GM23338 (cell line): ENCODE data around the gene TMEM131L. TPM values are rescaled to one million over a fixed set of nuclear protein-coding genes. Genes with fewer than 3 reads are reported as not detected.

Experiments
- ATAC-seq: fragments of 200-7000 bp; cut with Tn5 transposase; 3 replicates; pipeline ENCODE4 v1.9.1; 2020
- DNase-seq: peaks from one replicate; pipeline ENCODE4 v3.0.0-alpha.2; 2015; ENCODE audit warnings: low spot score
- H2AFZ ChIP-seq: fragments of 200-600 bp; sonication (generic); 2 replicates; pipeline ENCODE4 v1.8.0; 2016; ENCODE audit warnings: antibody characterized with exemption, mild to moderate bottlenecking, moderate library complexity
- H3F3A ChIP-seq: fragments of 200-600 bp; sonication (generic); replicated peaks from 2 replicates; pipeline ENCODE4 v1.8.0; 2017; ENCODE audit warnings: antibody characterized with exemption, mixed run types, low read depth
- H3K27ac ChIP-seq: fragments of 200-600 bp; sonication (generic); 2 replicates; pipeline ENCODE4 v1.6.1; 2016; ENCODE audit warnings: low read depth
- H3K27me3 ChIP-seq: fragments of 200-600 bp; sonication (generic); 2 replicates; pipeline ENCODE4 v1.8.0; 2016; ENCODE audit warnings: mild to moderate bottlenecking, mixed run types, moderate library complexity; ENCODE audit not compliant: insufficient read depth
- H3K36me3 ChIP-seq: fragments of 200-600 bp; sonication (generic); 2 replicates; pipeline ENCODE4 v1.8.0; 2016; ENCODE audit warnings: mild to moderate bottlenecking; ENCODE audit not compliant: insufficient read depth
- H3K4me1 ChIP-seq: fragments of 200-600 bp; sonication (generic); 2 replicates; pipeline ENCODE4 v1.8.0; 2016; ENCODE audit warnings: mild to moderate bottlenecking, moderate library complexity; ENCODE audit not compliant: insufficient read depth
- H3K4me2 ChIP-seq: fragments of 200-600 bp; sonication (generic); 2 replicates; pipeline ENCODE4 v1.7.1; 2017; ENCODE audit warnings: mixed run types
- H3K4me3 ChIP-seq: fragments of 200-600 bp; sonication (generic); 2 replicates; pipeline ENCODE4 v1.6.1; 2016; ENCODE audit warnings: mixed run types
- H3K79me2 ChIP-seq: fragments of 200-600 bp; sonication (generic); replicated peaks from 2 replicates; pipeline ENCODE4 v1.8.0; 2017; ENCODE audit warnings: mild to moderate bottlenecking; ENCODE audit not compliant: insufficient read depth
- H3K9me2 ChIP-seq: fragments of 200-600 bp; sonication (generic); 2 replicates; pipeline ENCODE4 v1.8.0; 2017; ENCODE audit not compliant: insufficient read depth
- H4K20me1 ChIP-seq: fragments of 200-600 bp; sonication (generic); replicated peaks from 2 replicates; pipeline ENCODE4 v1.8.0; 2017; ENCODE audit warnings: mild to moderate bottlenecking; ENCODE audit not compliant: insufficient read depth
- H3K27ac Mint-ChIP-seq: 2 replicates; pipeline ENCODE4 v1.8.0; 2020; ENCODE audit warnings: inconsistent platforms, mild to moderate bottlenecking, moderate library complexity, mixed read lengths
- H3K27me3 Mint-ChIP-seq: 3 replicates; pipeline ENCODE4 v1.8.0; 2022; ENCODE audit warnings: low read depth, mild to moderate bottlenecking, moderate library complexity, mixed read lengths, inconsistent platforms; ENCODE audit not compliant: insufficient read depth, poor library complexity
- H3K36me3 Mint-ChIP-seq: 3 replicates; pipeline ENCODE4 v1.8.0; 2021; ENCODE audit warnings: low read depth, mild to moderate bottlenecking, inconsistent platforms, moderate library complexity, mixed read lengths
- H3K4me1 Mint-ChIP-seq: 3 replicates; pipeline ENCODE4 v1.8.0; 2020; ENCODE audit warnings: mild to moderate bottlenecking, inconsistent platforms, mixed read lengths
- H3K4me3 Mint-ChIP-seq: 3 replicates; pipeline ENCODE4 v1.8.0; 2021; ENCODE audit warnings: moderate library complexity, mild to moderate bottlenecking, inconsistent platforms, mixed read lengths
- H3K9me3 Mint-ChIP-seq: 3 replicates; pipeline ENCODE4 v1.8.0; 2020; ENCODE audit warnings: moderate library complexity, mild to moderate bottlenecking, inconsistent platforms, mixed read lengths
- CREB1 ChIP-seq: fragments of 250-450 bp; sonication (Bioruptor Pico); IDR thresholded peaks from 2 replicates; pipeline ENCODE4 v1.5.0; 2020; ENCODE audit warnings: low read depth, mild to moderate bottlenecking, moderate library complexity
- EZH2 ChIP-seq: fragments of 200-600 bp; sonication (generic); IDR thresholded peaks from one replicate; pipeline ENCODE4 v1.8.0; 2017; ENCODE audit warnings: antibody characterized with exemption, mild to moderate bottlenecking, low read depth; ENCODE audit not compliant: unreplicated experiment
- JUNB ChIP-seq: IDR thresholded peaks from one replicate; pipeline ENCODE4 v1.6.1; 2016; ENCODE audit warnings: antibody characterized with exemption; ENCODE audit not compliant: unreplicated experiment
- NANOG ChIP-seq: IDR thresholded peaks from 2 replicates; pipeline ENCODE4 v1.6.1; 2016; ENCODE audit warnings: antibody characterized with exemption, borderline replicate concordance
- STAT1 ChIP-seq: IDR thresholded peaks from one replicate; pipeline ENCODE4 v1.6.1; 2016; ENCODE audit warnings: antibody characterized with exemption; ENCODE audit not compliant: unreplicated experiment
- ZNF331 ChIP-seq: fragments of 250-450 bp; sonication (Bioruptor Pico); IDR thresholded peaks from 2 replicates; pipeline ENCODE4 v1.5.0; 2020; ENCODE audit warnings: low read depth, mild to moderate bottlenecking, moderate library complexity
- polyA plus RNA-seq: library from polyadenylated mRNA; unstranded; fragments of >200 nt; fragmentation: Nextera tagmentation; extraction: Ambion mirVana; gene quantifications from 2 replicates; pipeline ENCODE4 v1.2.1, GENCODE V29; 2016
- total RNA-seq: library from RNA; depleted of rRNA; stranded (reverse); fragments of >200 nt; shearing (Covaris generic); gene quantifications from 2 replicates; pipeline ENCODE4 v1.2.3, GENCODE V29; 2014
- TF ChIP-seq, protein P1 (sequence below): IDR thresholded peaks from 2 replicates; pipeline ENCODE4 v1.6.1; 2016; ENCODE audit warnings: antibody characterized with exemption
- TF ChIP-seq, protein P2 (sequence below): IDR thresholded peaks from one replicate; pipeline ENCODE4 v1.6.1; 2018; ENCODE audit warnings: antibody characterized with exemption; ENCODE audit not compliant: unreplicated experiment
- TF ChIP-seq, protein P3 (sequence below), 2 experiments: fragments of 200-600 bp in 1 of 2; sonication (generic) in 1 of 2; conservative IDR thresholded peaks; 2 replicates each; pipeline versions ENCODE4 v1.5.1 to v1.6.1; 2016 to 2017; ENCODE audit warnings: antibody characterized with exemption in 2 of 2, low read depth in 2 of 2, mild to moderate bottlenecking in 2 of 2, moderate library complexity in 1 of 2
- TF ChIP-seq, protein P4 (sequence below): fragments of 250-450 bp; sonication (Bioruptor Pico); IDR thresholded peaks from 2 replicates; pipeline ENCODE4 v1.5.0; 2020; ENCODE audit warnings: mild to moderate bottlenecking, moderate library complexity

Gene TMEM131L
- total and polyA plus RNA-seq, 2 experiments from 2014 or later = 11.1 to 32.2 TPM

DNA sequence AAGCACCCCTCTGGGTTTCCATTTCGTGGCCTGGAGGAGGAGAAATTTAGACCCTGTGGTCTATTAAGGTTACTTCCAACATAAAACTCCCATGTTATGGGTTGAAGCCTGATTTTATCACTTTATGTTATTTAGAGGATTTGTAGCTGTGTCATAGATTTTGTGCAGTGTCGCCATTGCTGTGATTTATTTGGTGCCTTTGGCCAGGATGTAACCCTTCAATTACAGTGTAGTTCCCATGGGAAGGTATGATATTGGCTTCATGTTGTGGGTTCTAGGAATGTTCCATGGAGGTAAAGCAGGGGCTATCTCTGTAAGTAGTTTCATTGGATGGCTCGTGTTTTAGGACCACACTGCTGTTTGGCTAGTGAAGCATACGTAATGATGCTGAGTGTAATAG, 58.5 kb downstream of the TMEM131L start (continued):
- TF ChIP-seq, protein P1, sequence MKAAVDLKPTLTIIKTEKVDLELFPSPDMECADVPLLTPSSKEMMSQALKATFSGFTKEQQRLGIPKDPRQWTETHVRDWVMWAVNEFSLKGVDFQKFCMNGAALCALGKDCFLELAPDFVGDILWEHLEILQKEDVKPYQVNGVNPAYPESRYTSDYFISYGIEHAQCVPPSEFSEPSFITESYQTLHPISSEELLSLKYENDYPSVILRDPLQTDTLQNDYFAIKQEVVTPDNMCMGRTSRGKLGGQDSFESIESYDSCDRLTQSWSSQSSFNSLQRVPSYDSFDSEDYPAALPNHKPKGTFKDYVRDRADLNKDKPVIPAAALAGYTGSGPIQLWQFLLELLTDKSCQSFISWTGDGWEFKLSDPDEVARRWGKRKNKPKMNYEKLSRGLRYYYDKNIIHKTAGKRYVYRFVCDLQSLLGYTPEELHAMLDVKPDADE = no peak
- TF ChIP-seq NANOG (no peak), CREB1 (CRISPR knock-in tag) (no peak), EZH2 (no peak), STAT1 (no peak)
- TF ChIP-seq, protein P2, sequence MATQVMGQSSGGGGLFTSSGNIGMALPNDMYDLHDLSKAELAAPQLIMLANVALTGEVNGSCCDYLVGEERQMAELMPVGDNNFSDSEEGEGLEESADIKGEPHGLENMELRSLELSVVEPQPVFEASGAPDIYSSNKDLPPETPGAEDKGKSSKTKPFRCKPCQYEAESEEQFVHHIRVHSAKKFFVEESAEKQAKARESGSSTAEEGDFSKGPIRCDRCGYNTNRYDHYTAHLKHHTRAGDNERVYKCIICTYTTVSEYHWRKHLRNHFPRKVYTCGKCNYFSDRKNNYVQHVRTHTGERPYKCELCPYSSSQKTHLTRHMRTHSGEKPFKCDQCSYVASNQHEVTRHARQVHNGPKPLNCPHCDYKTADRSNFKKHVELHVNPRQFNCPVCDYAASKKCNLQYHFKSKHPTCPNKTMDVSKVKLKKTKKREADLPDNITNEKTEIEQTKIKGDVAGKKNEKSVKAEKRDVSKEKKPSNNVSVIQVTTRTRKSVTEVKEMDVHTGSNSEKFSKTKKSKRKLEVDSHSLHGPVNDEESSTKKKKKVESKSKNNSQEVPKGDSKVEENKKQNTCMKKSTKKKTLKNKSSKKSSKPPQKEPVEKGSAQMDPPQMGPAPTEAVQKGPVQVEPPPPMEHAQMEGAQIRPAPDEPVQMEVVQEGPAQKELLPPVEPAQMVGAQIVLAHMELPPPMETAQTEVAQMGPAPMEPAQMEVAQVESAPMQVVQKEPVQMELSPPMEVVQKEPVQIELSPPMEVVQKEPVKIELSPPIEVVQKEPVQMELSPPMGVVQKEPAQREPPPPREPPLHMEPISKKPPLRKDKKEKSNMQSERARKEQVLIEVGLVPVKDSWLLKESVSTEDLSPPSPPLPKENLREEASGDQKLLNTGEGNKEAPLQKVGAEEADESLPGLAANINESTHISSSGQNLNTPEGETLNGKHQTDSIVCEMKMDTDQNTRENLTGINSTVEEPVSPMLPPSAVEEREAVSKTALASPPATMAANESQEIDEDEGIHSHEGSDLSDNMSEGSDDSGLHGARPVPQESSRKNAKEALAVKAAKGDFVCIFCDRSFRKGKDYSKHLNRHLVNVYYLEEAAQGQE = no peak

DNA sequence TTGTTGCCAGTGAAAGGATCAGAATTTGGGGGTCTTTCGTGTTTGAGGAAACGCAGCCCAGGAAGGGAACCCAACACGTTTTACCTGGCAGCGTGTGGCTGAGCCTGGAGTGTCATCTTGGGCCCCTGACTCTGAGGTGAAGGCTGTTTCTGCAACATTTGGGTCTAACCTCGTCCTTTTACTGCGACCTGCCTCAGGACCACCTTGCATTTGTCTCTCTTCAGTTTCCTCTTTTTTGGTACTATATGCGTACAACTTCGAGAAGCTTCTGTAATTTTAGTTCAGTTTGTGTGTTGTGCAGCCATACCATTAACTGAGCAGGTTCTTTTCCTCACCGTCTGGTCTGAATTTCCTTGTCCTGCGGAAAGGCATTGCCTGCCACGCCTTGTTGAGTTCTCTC, 61.5 kb downstream of the TMEM131L start:
- Histone ChIP-seq H2AFZ (no peak overlapping the region), H3F3A (no peaks in the 10 kb centered on the region), H3K79me2 (peaks cover 73% of the 10 kb centered on the region), H3K27ac (no peak overlapping the region), H3K9me2 (no peaks in the 10 kb centered on the region), H4K20me1 (peaks cover 6% of the 10 kb centered on the region; the same call in 1 of the 2 replicates), H3K4me1 (peaks cover 36% of the 10 kb centered on the region), H3K4me3 (no peak overlapping the region), H3K36me3 (no peaks in the 10 kb centered on the region), H3K27me3 (no peaks in the 10 kb centered on the region), H3K4me2 (no peak overlapping the region)
- no peak overlapping the region for H3K4me3 Mint-ChIP-seq
- DNase-seq (no peak), ATAC-seq (no peak)
- no peaks in the 10 kb centered on the region for H3K27me3 Mint-ChIP-seq
- peaks cover 41% of the 10 kb centered on the region for H3K4me1 Mint-ChIP-seq
- H3K36me3 Mint-ChIP-seq = peaks cover 5% of the 10 kb centered on the region; the same call in 1 of the 3 replicates
- no peak overlapping the region for H3K27ac Mint-ChIP-seq
- H3K9me3 Mint-ChIP-seq = no peaks in the 10 kb centered on the region
- no peak for TF ChIP-seq ZNF331 (CRISPR knock-in tag)
- no peak for TF ChIP-seq JUNB
- TF ChIP-seq, protein P3, sequence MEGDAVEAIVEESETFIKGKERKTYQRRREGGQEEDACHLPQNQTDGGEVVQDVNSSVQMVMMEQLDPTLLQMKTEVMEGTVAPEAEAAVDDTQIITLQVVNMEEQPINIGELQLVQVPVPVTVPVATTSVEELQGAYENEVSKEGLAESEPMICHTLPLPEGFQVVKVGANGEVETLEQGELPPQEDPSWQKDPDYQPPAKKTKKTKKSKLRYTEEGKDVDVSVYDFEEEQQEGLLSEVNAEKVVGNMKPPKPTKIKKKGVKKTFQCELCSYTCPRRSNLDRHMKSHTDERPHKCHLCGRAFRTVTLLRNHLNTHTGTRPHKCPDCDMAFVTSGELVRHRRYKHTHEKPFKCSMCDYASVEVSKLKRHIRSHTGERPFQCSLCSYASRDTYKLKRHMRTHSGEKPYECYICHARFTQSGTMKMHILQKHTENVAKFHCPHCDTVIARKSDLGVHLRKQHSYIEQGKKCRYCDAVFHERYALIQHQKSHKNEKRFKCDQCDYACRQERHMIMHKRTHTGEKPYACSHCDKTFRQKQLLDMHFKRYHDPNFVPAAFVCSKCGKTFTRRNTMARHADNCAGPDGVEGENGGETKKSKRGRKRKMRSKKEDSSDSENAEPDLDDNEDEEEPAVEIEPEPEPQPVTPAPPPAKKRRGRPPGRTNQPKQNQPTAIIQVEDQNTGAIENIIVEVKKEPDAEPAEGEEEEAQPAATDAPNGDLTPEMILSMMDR (conservative IDR thresholded peaks at IDR 0.05; ENCODE audit: low read depth in 2 of 2) = no peak
- no peak for TF ChIP-seq STAT1
- TF ChIP-seq NANOG = no peak
- TF ChIP-seq, protein P4, sequence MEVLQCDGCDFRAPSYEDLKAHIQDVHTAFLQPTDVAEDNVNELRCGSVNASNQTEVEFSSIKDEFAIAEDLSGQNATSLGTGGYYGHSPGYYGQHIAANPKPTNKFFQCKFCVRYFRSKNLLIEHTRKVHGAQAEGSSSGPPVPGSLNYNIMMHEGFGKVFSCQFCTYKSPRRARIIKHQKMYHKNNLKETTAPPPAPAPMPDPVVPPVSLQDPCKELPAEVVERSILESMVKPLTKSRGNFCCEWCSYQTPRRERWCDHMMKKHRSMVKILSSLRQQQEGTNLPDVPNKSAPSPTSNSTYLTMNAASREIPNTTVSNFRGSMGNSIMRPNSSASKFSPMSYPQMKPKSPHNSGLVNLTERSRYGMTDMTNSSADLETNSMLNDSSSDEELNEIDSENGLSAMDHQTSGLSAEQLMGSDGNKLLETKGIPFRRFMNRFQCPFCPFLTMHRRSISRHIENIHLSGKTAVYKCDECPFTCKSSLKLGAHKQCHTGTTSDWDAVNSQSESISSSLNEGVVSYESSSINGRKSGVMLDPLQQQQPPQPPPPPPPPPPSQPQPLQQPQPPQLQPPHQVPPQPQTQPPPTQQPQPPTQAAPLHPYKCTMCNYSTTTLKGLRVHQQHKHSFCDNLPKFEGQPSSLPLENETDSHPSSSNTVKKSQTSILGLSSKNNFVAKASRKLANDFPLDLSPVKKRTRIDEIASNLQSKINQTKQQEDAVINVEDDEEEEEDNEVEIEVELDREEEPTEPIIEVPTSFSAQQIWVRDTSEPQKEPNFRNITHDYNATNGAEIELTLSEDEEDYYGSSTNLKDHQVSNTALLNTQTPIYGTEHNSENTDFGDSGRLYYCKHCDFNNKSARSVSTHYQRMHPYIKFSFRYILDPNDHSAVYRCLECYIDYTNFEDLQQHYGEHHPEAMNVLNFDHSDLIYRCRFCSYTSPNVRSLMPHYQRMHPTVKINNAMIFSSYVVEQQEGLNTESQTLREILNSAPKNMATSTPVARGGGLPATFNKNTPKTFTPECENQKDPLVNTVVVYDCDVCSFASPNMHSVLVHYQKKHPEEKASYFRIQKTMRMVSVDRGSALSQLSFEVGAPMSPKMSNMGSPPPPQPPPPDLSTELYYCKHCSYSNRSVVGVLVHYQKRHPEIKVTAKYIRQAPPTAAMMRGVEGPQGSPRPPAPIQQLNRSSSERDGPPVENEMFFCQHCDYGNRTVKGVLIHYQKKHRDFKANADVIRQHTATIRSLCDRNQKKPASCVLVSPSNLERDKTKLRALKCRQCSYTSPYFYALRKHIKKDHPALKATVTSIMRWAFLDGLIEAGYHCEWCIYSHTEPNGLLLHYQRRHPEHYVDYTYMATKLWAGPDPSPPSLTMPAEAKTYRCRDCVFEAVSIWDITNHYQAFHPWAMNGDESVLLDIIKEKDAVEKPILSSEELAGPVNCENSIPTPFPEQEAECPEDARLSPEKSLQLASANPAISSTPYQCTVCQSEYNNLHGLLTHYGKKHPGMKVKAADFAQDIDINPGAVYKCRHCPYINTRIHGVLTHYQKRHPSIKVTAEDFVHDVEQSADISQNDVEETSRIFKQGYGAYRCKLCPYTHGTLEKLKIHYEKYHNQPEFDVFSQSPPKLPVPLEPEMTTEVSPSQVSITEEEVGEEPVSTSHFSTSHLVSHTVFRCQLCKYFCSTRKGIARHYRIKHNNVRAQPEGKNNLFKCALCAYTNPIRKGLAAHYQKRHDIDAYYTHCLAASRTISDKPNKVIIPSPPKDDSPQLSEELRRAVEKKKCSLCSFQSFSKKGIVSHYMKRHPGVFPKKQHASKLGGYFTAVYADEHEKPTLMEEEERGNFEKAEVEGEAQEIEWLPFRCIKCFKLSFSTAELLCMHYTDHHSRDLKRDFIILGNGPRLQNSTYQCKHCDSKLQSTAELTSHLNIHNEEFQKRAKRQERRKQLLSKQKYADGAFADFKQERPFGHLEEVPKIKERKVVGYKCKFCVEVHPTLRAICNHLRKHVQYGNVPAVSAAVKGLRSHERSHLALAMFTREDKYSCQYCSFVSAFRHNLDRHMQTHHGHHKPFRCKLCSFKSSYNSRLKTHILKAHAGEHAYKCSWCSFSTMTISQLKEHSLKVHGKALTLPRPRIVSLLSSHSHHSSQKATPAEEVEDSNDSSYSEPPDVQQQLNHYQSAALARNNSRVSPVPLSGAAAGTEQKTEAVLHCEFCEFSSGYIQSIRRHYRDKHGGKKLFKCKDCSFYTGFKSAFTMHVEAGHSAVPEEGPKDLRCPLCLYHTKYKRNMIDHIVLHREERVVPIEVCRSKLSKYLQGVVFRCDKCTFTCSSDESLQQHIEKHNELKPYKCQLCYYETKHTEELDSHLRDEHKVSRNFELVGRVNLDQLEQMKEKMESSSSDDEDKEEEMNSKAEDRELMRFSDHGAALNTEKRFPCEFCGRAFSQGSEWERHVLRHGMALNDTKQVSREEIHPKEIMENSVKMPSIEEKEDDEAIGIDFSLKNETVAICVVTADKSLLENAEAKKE (CRISPR knock-in tag) = no peak
- TF ChIP-seq EZH2 = no peak
